ENCODE data around the gene CDKN2C. TPM values are rescaled to one million over a fixed set of nuclear protein-coding genes. Genes with fewer than 3 reads are reported as not detected.

CDKN2C gene
- polyA plus RNA-seq = 0.25 TPM in 1 of 2 replicates, not detected in the other
- polyA minus RNA-seq = not detected in 2 replicates

- no peaks in the 10 kb centered on the region for H3K79me2 ChIP-seq (replicated peaks; ENCODE audit: insufficient read depth, low read length)
- H3K36me3 ChIP-seq (ENCODE audit: insufficient read depth, low read length) = no peaks in the 10 kb centered on the region
- peak within 1 kb of the TSS; percentile 22 for H3K9ac ChIP-seq (ENCODE audit: low read length)
- TF ChIP-seq POLR2AphosphoS5 (IDR thresholded peaks at IDR 0.05) = peak; percentile 68
- no peak for TF ChIP-seq EP300 (conservative IDR thresholded peaks at IDR 0.05; ENCODE audit: poor library complexity, severe bottlenecking)
- no peak for TF ChIP-seq TAF1 (IDR thresholded peaks at IDR 0.05; ENCODE audit: low read depth)
- H3K27me3 ChIP-seq (ENCODE audit: insufficient read depth, low read depth, low read length) = peaks cover 98% of the 10 kb centered on the region
- no peaks in the 10 kb centered on the region for H4K20me1 ChIP-seq (ENCODE audit: insufficient read depth)
- no peaks in the 10 kb centered on the region for H3F3A ChIP-seq (ENCODE audit: insufficient read depth, low read length, poor library complexity, severe bottlenecking)
- no peak within 1 kb of the TSS for H3K27ac ChIP-seq (ENCODE audit: low read length)
- peak within 1 kb of the TSS; percentile 69 for H3K4me2 ChIP-seq (ENCODE audit: low read length)
- peak within 1 kb of the TSS; percentile 69 for H3K4me3 ChIP-seq (ENCODE audit: low read length)
- H3K9me2 ChIP-seq (ENCODE audit: insufficient read depth, low read length) = no peaks in the 10 kb centered on the region
- H3K9me3 ChIP-seq (ENCODE audit: low read length) = no peaks in the 10 kb centered on the region
- H2AFZ ChIP-seq (ENCODE audit: low read depth, low read length) = no peak within 1 kb of the TSS
Observed at GRCh38 chr1:50969611-50970508, at the start of gene CDKN2C. Gene CDKN2C, plus strand, starts transcription at chr1:50970245. Its CDS starts 124 bp downstream, at chr1:50970369.

GRCh38 chr1:50920409-50920808, 49.6 kb upstream of the CDKN2C start:
- Histone ChIP-seq H3F3A (ENCODE audit: insufficient read depth, low read length, poor library complexity, severe bottlenecking) (no peaks in the 10 kb centered on the region), H3K36me3 (ENCODE audit: insufficient read depth, low read length) (no peaks in the 10 kb centered on the region), H3K79me2 (replicated peaks; ENCODE audit: insufficient read depth, low read length) (peaks cover 10% of the 10 kb centered on the region), H2AFZ (ENCODE audit: low read depth, low read length) (no peak overlapping the region), H3K4me3 (ENCODE audit: low read length) (no peak overlapping the region), H3K27ac (ENCODE audit: low read length) (no peak overlapping the region), H3K9me3 (ENCODE audit: low read length) (peaks cover 4% of the 10 kb centered on the region), H3K27me3 (ENCODE audit: insufficient read depth, low read depth, low read length) (no peaks in the 10 kb centered on the region), H3K9me2 (ENCODE audit: insufficient read depth, low read length) (no peaks in the 10 kb centered on the region), H3K4me2 (ENCODE audit: low read length) (no peak overlapping the region), H3K9ac (ENCODE audit: low read length) (no peak overlapping the region), H4K20me1 (ENCODE audit: insufficient read depth) (no peaks in the 10 kb centered on the region)
- no peak for TF ChIP-seq EP300 (conservative IDR thresholded peaks at IDR 0.05; ENCODE audit: poor library complexity, severe bottlenecking)
- no peak for TF ChIP-seq CTCF (IDR thresholded peaks at IDR 0.05; ENCODE audit: poor library complexity, severe bottlenecking)
- no peak for TF ChIP-seq MXI1 (conservative IDR thresholded peaks at IDR 0.05; ENCODE audit: poor library complexity, severe bottlenecking)
- no peak for TF ChIP-seq RAD21 (conservative IDR thresholded peaks at IDR 0.05)
- no peak for TF ChIP-seq REST (IDR thresholded peaks at IDR 0.05; ENCODE audit: borderline replicate concordance)
- no peak for TF ChIP-seq EZH2 (IDR thresholded peaks at IDR 0.05; ENCODE audit: borderline replicate concordance, insufficient read depth, low read length, poor library complexity, severe bottlenecking)
- TF ChIP-seq SMC3 (conservative IDR thresholded peaks at IDR 0.05; ENCODE audit: poor library complexity) = no peak
